Adrenal gland (tissue), 12 donors: ENCODE data around the gene CCDC169. TPM values are rescaled to one million over a fixed set of nuclear protein-coding genes. Genes with fewer than 3 reads are reported as not detected.
A peak's percentile ranks its signal among the peaks of the same experiment; 100 is the strongest.
"Not testable (repeated sequence)": the region's sequence is repeated elsewhere in the genome, so short reads cannot be mapped to it uniquely, and the experiment has no call there.

Source experiments
- DNase-seq, 7 donors: peaks; one replicate each; pipeline ENCODE4 v3.0.0-alpha.2; 2019 to 2020
- H3K27ac ChIP-seq, 5 donors: fragments of 200-600 bp; sonication (generic) in 4 of 5; 1 replicate in 3 of 5; 2 replicates in 2 of 5; pipeline versions ENCODE4 v1.5.1 to v1.8.0; 2016 to 2020; ENCODE audit warnings: mild to moderate bottlenecking in 1 of 5
- H3K27me3 ChIP-seq: fragments of 200-600 bp; 2 replicates; pipeline ENCODE4 v1.8.0; 2021
- H3K36me3 ChIP-seq, 2 donors: fragments of 200-600 bp; replicated peaks in 1 of 2; 1 replicate in 1 of 2; 2 replicates in 1 of 2; pipeline versions ENCODE4 v1.5.1 to v1.8.0; 2018 to 2022
- H3K4me1 ChIP-seq, 2 donors: fragments of 200-600 bp; replicated peaks in 1 of 2; 1 replicate in 1 of 2; 2 replicates in 1 of 2; pipeline versions ENCODE4 v1.5.1 to v1.8.0; 2018 to 2021
- H3K4me3 ChIP-seq, 4 donors: fragments of 200-600 bp; sonication (generic) in 3 of 4; one replicate each; pipeline ENCODE4 v1.5.1; 2016 to 2018
- H3K9me3 ChIP-seq, 3 donors: fragments of 200-600 bp; sonication (generic) in 1 of 3; replicated peaks in 1 of 3; 1 replicate in 2 of 3; 2 replicates in 1 of 3; pipeline versions ENCODE4 v1.5.1 to v1.8.0; 2016 to 2021
- CTCF ChIP-seq, 6 experiments: fragments of 450-650 bp in 4 of 6; fragments of 200-600 bp in 2 of 6; sonication (generic) in 1 of 6; IDR thresholded peaks; 1 replicate in 5 of 6; 2 replicates in 1 of 6; pipeline versions ENCODE4 v1.5.1 to v1.8.0; 2016 to 2021; ENCODE audit warnings: antibody characterized with exemption in 6 of 6, mild to moderate bottlenecking in 2 of 6, moderate library complexity in 1 of 6
- POLR2A ChIP-seq, 2 donors: fragments of 450-650 bp; IDR thresholded peaks; one replicate each; pipeline ENCODE4 v1.6.1; 2017; ENCODE audit warnings: antibody characterized with exemption in 2 of 2, mild to moderate bottlenecking in 2 of 2, moderate library complexity in 1 of 2
- WGBS, 4 donors: extraction: QIAGEN DNeasy Blood & Tissue Kit in 2 of 4; methylation state at CpG; one replicate each; pipeline versions ENCODE4 v1.1.5 to v1.1.7; 2013 to 2017; 5-methylcytosine and 5-hydroxymethylcytosine counted together
- intact Hi-C, 2 donors: fragments of 100-400 bp; cut with DNase I; formaldehyde crosslinking; loops; one replicate each; pipeline versions ENCODE4 v1.14.1 to v1.15.0; 2022 to 2023
- polyA plus RNA-seq, 3 donors: library from polyadenylated mRNA; stranded (reverse); fragments of 200-250 nt in 2 of 3; fragments of 350-450 nt in 1 of 3; fragmentation: Illumina TruSeq in 1 of 3; extraction: RNeasy Lipid Tissue Mini Kit (QIAGEN cat#74804) in 1 of 3; gene quantifications; one replicate each; pipeline ENCODE4 v1.2.3, GENCODE V29; 2013 to 2014
- total RNA-seq, 9 donors: library from RNA; depleted of rRNA in 4 of 9; stranded (reverse); fragments of >200 nt in 4 of 9; fragments of 120-200 nt in 1 of 9; fragmentation: NEBNext Ultra II Directional in 1 of 9; extraction: Animal tissue kit (Norgen Biotek cat#: 25700) in 1 of 9; gene quantifications; one replicate each; pipeline versions ENCODE4 v1.1.0 to v1.2.4, GENCODE V29; 2013 to 2023
- donor health status: healthy with polysubstance abuse.
- donor health status: Bipolar disorder and iron deficiency.
- donor health status: DM: yes; HTN: yes; CAD: no.
- donor health status: DM: no; HTN: no; CAD: no.
- donor health status: DM: no; HTN: no; CAD: no.
- donor health status: DM: yes; HTN: yes; CAD: no.

The CCDC169 gene
- total and polyA plus RNA-seq, 12 donors, result 0.18 to 3.7 (median 1.7) TPM

- TF ChIP-seq POLR2A (IDR thresholded peaks at IDR 0.05) (no peak), CTCF (IDR thresholded peaks at IDR 0.05) (no peak)
- peaks cover 3 to 4% of the 10 kb centered on the region in 2 donors for H3K4me1 ChIP-seq
- peak overlapping the region in 3 of 5 donors; percentile 13 to 53 (median 47) for H3K27ac ChIP-seq
- intact Hi-C loops, result no loop called here
- DNase-seq, result peak in 3 of 7 donors; percentile 22 to 35 (median 34)
- 63 to 72% (median 70%) methylated on average over 3 of the region's 3 CpGs for WGBS, 4 donors
- H3K4me3 ChIP-seq, result no peak overlapping the region
- no peaks in the 10 kb centered on the region for H3K9me3 ChIP-seq
- no peaks in the 10 kb centered on the region for H3K27me3 ChIP-seq
- peaks cover 0 to 55% of the 10 kb centered on the region in 2 donors for H3K36me3 ChIP-seq
Observed at GRCh38 chr13:36313047-36313969, 15.7 kb upstream of the CCDC169 start.

GRCh38 chr13:36310417-36311108 lies 12.9 kb upstream of the CCDC169 start:
- TF ChIP-seq POLR2A (IDR thresholded peaks at IDR 0.05), result no peak
- no peak for TF ChIP-seq CTCF (IDR thresholded peaks at IDR 0.05)
- 90 to 96% (median 95%) methylated on average over 7 of the region's 7 CpGs for WGBS, 4 donors
- H3K9me3 ChIP-seq, result peaks cover 0 to 8% (median 0%) of the 10 kb centered on the region in 3 donors
- intact Hi-C loops, result no loop called here
- H3K27ac ChIP-seq, result no peak overlapping the region
- peaks cover 3 to 4% of the 10 kb centered on the region in 2 donors for H3K4me1 ChIP-seq
- DNase-seq, result no peak
- no peak overlapping the region for H3K4me3 ChIP-seq
- no peaks in the 10 kb centered on the region for H3K27me3 ChIP-seq
- peaks cover 0 to 55% of the 10 kb centered on the region in 2 donors for H3K36me3 ChIP-seq

- Histone ChIP-seq H3K4me3 (no peak overlapping the region), H3K9me3 (peaks cover 0 to 7% (median 0%) of the 10 kb centered on the region in 3 donors), H3K27ac (no peak overlapping the region), H3K27me3 (no peaks in the 10 kb centered on the region), H3K4me1 (peaks cover 4 to 6% of the 10 kb centered on the region in 2 donors), H3K36me3 (peaks cover 0 to 3% of the 10 kb centered on the region in 2 donors)
- DNase-seq, result no peak
- 81 to 92% (median 85%) methylated on average over 3 of the region's 3 CpGs for WGBS, 4 donors
- intact Hi-C loops, result no loop called here
- TF ChIP-seq POLR2A (IDR thresholded peaks at IDR 0.05), result no peak
- TF ChIP-seq CTCF (IDR thresholded peaks at IDR 0.05), result no peak
Observed at GRCh38 chr13:36302289-36302688, 4.7 kb upstream of the CCDC169 start.

- DNase-seq, H3K27ac ChIP-seq, H3K27me3 ChIP-seq, H3K4me3 ChIP-seq, H3K36me3 ChIP-seq, H3K9me3 ChIP-seq: not testable (repeated sequence)
- intact Hi-C loops, result loop anchor here in 1 of 2 donors (10.0 kb wide), 1 partner anchor 45 kb away; the partner anchor contains the start of gene SPART
- peaks cover 4 to 12% of the 10 kb centered on the region in 2 donors for H3K4me1 ChIP-seq
- WGBS, 4 donors, result 68 to 77% (median 73%) methylated on average over 3 of the region's 3 CpGs
Observed at GRCh38 chr13:36299469-36299868, 1.9 kb upstream of the CCDC169 start.
